Stimulated activated CD4-positive, alpha-beta T cell treated with anti-CD3 and anti-CD28 coated beads, Interleukin-2, amount 100 ng/mL, for 48 hours (primary cell): ENCODE measurements around the gene PLPPR4.

ENCODE experiments used
- DNase-seq, 2 donors: peaks; one replicate each; pipeline ENCODE4 v3.0.0-alpha.2; 2020

PLPPR4 gene

GRCh38 chr1:99352821-99353220 lies 88.5 kb downstream of the PLPPR4 start:
- DNase-seq: no peak

GRCh38 chr1:99358770-99359169 lies 94.5 kb downstream of the PLPPR4 start:
- no peak for DNase-seq
